Measurements from ENCODE around the gene TPRG1L. TPM values are rescaled to one million over a fixed set of nuclear protein-coding genes. Genes with fewer than 3 reads are reported as not detected.

TPRG1L gene
- total and polyA plus RNA-seq, 10 of the 15 experiments (the other 5 are each of a cell fraction or from before 2014, with no cell fraction given), result 1.5 to 16.5 (median 8.0) TPM

DNA sequence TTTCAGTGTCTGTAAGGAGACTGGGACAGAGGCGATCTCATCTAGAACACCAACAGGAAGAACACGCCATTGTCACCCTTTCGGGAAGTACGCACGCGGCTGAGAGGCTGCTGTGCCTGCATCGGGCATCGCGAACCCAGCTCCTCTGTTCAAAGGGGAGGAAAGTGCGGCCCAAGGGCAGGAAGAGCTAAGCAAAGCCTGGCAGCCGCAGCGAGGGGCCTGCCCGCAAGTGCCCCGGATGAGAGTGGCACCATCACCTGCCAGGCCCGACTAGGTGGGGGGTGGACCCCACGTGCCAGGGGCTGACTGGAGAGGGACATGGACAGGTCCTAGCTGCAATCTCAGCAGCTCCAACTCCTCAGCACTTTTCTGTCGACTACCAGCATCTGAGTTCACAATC is 7.5 kb downstream of the TPRG1L start:
- Histone ChIP-seq H3K79me2 (ENCODE audit: control insufficient read depth, insufficient read depth, low read length) (no peaks in the 10 kb centered on the region), H3K9me3 (replicated peaks; ENCODE audit: control insufficient read depth, insufficient read depth, low read length) (no peaks in the 10 kb centered on the region), H3K4me1 (ENCODE audit: control insufficient read depth, insufficient read depth, low read length) (no peaks in the 10 kb centered on the region), H2AFZ (ENCODE audit: control insufficient read depth, low read depth, low read length) (no peak overlapping the region), H3K4me2 (ENCODE audit: control insufficient read depth, insufficient read depth) (no peak overlapping the region), H3K27me3 (replicated peaks in 1 of 2; ENCODE audit: control insufficient read depth in 2 of 2, insufficient read depth in 2 of 2, low read length in 1 of 2) (no peaks in the 10 kb centered on the region), H3K27ac (ENCODE audit: control insufficient read depth, insufficient read depth) (no peak overlapping the region), H3K9ac (ENCODE audit: control insufficient read depth, insufficient read depth, low read length) (no peak overlapping the region), H4K20me1 (ENCODE audit: control insufficient read depth, insufficient read depth) (no peaks in the 10 kb centered on the region), H3K4me3 (no peak overlapping the region), H3K36me3 (ENCODE audit: control insufficient read depth in 2 of 2, insufficient read depth in 2 of 2, low read length in 1 of 2) (peaks cover 18 to 20% of the 10 kb centered on the region in 2 experiments)
- in situ Hi-C loops (cut with MboI), result no loop called here
- no TSS peak for BruUV-seq (replicated peaks)
- WGBS (ENCODE audit: insufficient coverage, insufficient replicate concordance, low lambda C conversion rate, missing lambda C conversion rate), result 94% methylated on average over 17 of the region's 17 CpGs
- POLR2A ChIA-PET, result interaction anchor here (0.5 to 0.7 kb wide), 2 partner anchors 9 to 73 kb away, joined by 3 read pairs; no protein-coding TSS in a partner anchor
- ATAC-seq (no peak), DNase-seq (ENCODE audit: low read depth, low spot score) (no peak), FAIRE-seq (no peak)
- intact Hi-C loops (cut with micrococcal nuclease; ENCODE audit: unreplicated experiment), result no loop called here
- CTCF ChIA-PET, result interaction anchor here (1.7 kb wide), 1 partner anchor 13 kb away, joined by 5 read pairs; no protein-coding TSS in a partner anchor
- SMC1A ChIA-PET (ENCODE audit: uncharacterized antibody, unreplicated experiment), result no interaction called here
- RAD21 ChIA-PET (ENCODE audit: unreplicated experiment), result no interaction called here
- TF ChIP-seq ZBED1 (IDR thresholded peaks at IDR 0.05; ENCODE audit: borderline replicate concordance) (no peak), MYC (IDR thresholded peaks at IDR 0.05; ENCODE audit: insufficient read depth, insufficient read length, insufficient replicate concordance, low read length, severe bottlenecking) (no peak), BCL3 (IDR thresholded peaks at IDR 0.05; ENCODE audit: borderline replicate concordance, insufficient read depth, low read depth, low read length, poor library complexity, severe bottlenecking) (no peak), IRF4 (IDR thresholded peaks at IDR 0.05; ENCODE audit: low read depth, low read length) (no peak), BACH1 (IDR thresholded peaks at IDR 0.05; ENCODE audit: borderline replicate concordance) (no peak), ZNF687 (IDR thresholded peaks at IDR 0.05) (no peak), NR2C2 (IDR thresholded peaks at IDR 0.05; ENCODE audit: borderline replicate concordance, control insufficient read depth, insufficient read length, low read depth) (no peak), MEF2B (IDR thresholded peaks at IDR 0.05; ENCODE audit: partially characterized antibody, poor library complexity, severe bottlenecking) (no peak), RCOR1 (conservative IDR thresholded peaks at IDR 0.05; ENCODE audit: low read depth, low read length) (no peak), NFYA (IDR thresholded peaks at IDR 0.05; ENCODE audit: borderline replicate concordance, low read depth, low read length) (no peak), SREBF2 (IDR thresholded peaks at IDR 0.05; ENCODE audit: low read length) (no peak)
- TF ChIP-seq, protein P1, sequence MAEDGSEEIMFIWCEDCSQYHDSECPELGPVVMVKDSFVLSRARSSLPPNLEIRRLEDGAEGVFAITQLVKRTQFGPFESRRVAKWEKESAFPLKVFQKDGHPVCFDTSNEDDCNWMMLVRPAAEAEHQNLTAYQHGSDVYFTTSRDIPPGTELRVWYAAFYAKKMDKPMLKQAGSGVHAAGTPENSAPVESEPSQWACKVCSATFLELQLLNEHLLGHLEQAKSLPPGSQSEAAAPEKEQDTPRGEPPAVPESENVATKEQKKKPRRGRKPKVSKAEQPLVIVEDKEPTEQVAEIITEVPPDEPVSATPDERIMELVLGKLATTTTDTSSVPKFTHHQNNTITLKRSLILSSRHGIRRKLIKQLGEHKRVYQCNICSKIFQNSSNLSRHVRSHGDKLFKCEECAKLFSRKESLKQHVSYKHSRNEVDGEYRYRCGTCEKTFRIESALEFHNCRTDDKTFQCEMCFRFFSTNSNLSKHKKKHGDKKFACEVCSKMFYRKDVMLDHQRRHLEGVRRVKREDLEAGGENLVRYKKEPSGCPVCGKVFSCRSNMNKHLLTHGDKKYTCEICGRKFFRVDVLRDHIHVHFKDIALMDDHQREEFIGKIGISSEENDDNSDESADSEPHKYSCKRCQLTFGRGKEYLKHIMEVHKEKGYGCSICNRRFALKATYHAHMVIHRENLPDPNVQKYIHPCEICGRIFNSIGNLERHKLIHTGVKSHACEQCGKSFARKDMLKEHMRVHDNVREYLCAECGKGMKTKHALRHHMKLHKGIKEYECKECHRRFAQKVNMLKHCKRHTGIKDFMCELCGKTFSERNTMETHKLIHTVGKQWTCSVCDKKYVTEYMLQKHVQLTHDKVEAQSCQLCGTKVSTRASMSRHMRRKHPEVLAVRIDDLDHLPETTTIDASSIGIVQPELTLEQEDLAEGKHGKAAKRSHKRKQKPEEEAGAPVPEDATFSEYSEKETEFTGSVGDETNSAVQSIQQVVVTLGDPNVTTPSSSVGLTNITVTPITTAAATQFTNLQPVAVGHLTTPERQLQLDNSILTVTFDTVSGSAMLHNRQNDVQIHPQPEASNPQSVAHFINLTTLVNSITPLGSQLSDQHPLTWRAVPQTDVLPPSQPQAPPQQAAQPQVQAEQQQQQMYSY (CRISPR knock-in tag; IDR thresholded peaks at IDR 0.05), result no peak

Measured in GM12878 (cell line).